Measurements from ENCODE around the gene GGN. TPM values are rescaled to one million over a fixed set of nuclear protein-coding genes. Genes with fewer than 3 reads are reported as not detected.

GGN gene
- total and polyA plus RNA-seq, 2 experiments from 2014 or later: 1.8 to 2.0 TPM

DNA sequence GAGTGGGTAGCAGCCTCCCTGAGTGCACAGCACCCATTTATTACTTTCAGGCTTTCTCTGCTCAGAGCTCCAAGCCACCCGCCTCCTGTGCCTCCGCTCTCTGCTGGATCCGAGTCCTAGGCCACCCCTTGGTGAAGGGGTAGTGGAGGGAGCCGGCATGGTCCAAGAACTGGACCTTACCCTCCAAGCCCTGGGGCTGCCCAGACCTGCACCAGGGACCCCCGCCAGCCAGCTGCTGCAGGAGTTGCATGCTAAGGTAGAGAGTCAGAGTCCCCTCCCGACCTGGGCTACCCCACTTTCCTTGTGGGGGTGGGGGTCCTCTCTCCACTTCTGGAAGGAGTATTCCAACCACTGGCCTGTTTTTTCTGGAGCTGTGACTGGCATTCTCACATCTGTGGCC, 17.0 kb upstream of the GGN start:
- H3F3A ChIP-seq (ENCODE audit: insufficient read depth): 0 out of 2 replicates have a peak, but pooled peaks cover 4% of the 10 kb centered on the region
- H3K9me3 ChIP-seq (ENCODE audit: low read depth): no peaks in the 10 kb centered on the region
- no peak overlapping the region for H3K4me2 ChIP-seq (ENCODE audit: unreplicated experiment)
- TF ChIP-seq EZH2 (IDR thresholded peaks at IDR 0.05; ENCODE audit: insufficient read depth, poor library complexity, severe bottlenecking) (no peak), EZH2phosphoT487 (IDR thresholded peaks at IDR 0.05; ENCODE audit: insufficient read depth, low read depth) (no peak)
- H3K79me2 ChIP-seq (ENCODE audit: insufficient read depth): peaks cover 4% of the 10 kb centered on the region
- H3K9me2 ChIP-seq (ENCODE audit: insufficient read depth): no peaks in the 10 kb centered on the region
- H3K4me1 ChIP-seq (ENCODE audit: insufficient read depth): 0 out of 2 replicates have a peak, but pooled peaks cover 4% of the 10 kb centered on the region
- H3K4me3 ChIP-seq: no peak overlapping the region
- no peak overlapping the region for H3K9ac ChIP-seq
- DNase-seq: no peak
- H4K20me1 ChIP-seq (ENCODE audit: insufficient read depth): no peaks in the 10 kb centered on the region
- H3K27me3 ChIP-seq (replicated peaks; ENCODE audit: insufficient read depth): no peaks in the 10 kb centered on the region
- in situ Hi-C loops (cut with MboI): no loop called here
- 87 to 91% methylated on average over 4 to 6 of the region's 6 CpGs for WGBS, 2 experiments (ENCODE audit: low coverage in 1 of 2, low lambda C conversion rate in 2 of 2, missing lambda C conversion rate in 2 of 2)
- no peaks in the 10 kb centered on the region for H3K36me3 ChIP-seq (ENCODE audit: low read depth)
- H2AFZ ChIP-seq: no peak overlapping the region
- H3K27ac ChIP-seq: no peak overlapping the region

DNA sequence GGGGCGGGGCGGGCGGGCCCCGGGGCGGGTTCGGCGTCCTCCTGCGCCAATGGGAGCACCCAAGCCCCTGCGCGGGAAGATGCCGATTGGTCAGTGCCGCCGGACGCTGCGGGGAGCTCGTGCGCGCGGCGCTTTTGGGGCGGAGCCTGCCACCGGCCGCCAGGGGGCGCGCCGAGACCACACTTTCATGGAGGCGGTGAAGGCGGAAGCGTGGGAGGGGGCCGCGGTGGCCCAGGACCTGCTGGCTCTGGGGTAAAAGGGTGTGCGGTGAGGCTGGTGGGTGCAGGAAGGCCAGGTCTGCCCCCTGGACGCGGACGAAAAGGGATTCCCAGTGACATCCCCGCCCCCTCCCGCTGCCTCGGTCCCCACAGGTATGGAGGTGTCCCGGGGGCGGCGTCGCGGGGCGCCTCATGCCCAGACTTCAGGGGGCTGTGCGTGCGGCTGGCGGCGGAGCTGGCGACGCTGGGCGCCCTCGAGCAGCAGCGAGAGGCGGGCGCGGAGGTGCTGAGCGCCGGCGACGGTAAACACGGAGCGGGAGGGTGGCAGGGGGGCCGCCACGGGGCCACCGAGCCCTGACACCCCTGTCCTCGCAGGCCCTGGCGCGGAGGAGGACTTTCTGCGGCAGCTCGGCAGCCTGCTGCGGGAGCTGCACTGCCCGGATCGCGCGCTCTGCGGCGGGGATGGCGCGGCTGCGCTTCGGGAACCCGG, 15.3 kb upstream of the GGN start, which contains the start of gene FAM98C:
Gene FAM98C (plus strand): TSS at position 127 of the 708 bp plus-strand sequence. CDS start 61 bp downstream, at position 188.
- Histone ChIP-seq H4K20me1 (ENCODE audit: insufficient read depth) (no peaks in the 10 kb centered on the region), H3K79me2 (ENCODE audit: insufficient read depth) (peaks cover 4% of the 10 kb centered on the region), H3F3A (ENCODE audit: insufficient read depth) (no peaks in the 10 kb centered on the region), H3K4me1 (ENCODE audit: insufficient read depth) (0 out of 2 replicates have a peak, but pooled peaks cover 4% of the 10 kb centered on the region), H3K9me2 (ENCODE audit: insufficient read depth) (no peaks in the 10 kb centered on the region), H3K4me2 (ENCODE audit: unreplicated experiment) (peak within 1 kb of the TSS; percentile 82), H3K36me3 (ENCODE audit: low read depth) (no peaks in the 10 kb centered on the region), H2AFZ (peak within 1 kb of the TSS; percentile 90), H3K4me3 (peak within 1 kb of the TSS; percentile 95), H3K27ac (no peak within 1 kb of the TSS), H3K9ac (peak within 1 kb of the TSS; percentile 84), H3K27me3 (replicated peaks; ENCODE audit: insufficient read depth) (no peaks in the 10 kb centered on the region), H3K9me3 (ENCODE audit: low read depth) (no peaks in the 10 kb centered on the region)
- TF ChIP-seq EZH2phosphoT487 (IDR thresholded peaks at IDR 0.05; ENCODE audit: insufficient read depth, low read depth) (no peak), EZH2 (IDR thresholded peaks at IDR 0.05; ENCODE audit: insufficient read depth, poor library complexity, severe bottlenecking) (no peak)
- DNase-seq: peak; percentile 98
- WGBS, 2 experiments (ENCODE audit: low coverage in 1 of 2, low lambda C conversion rate in 2 of 2, missing lambda C conversion rate in 2 of 2): 2% methylated on average over 42 to 64 of the region's 82 CpGs
- in situ Hi-C loops (cut with MboI): no loop called here

DNA sequence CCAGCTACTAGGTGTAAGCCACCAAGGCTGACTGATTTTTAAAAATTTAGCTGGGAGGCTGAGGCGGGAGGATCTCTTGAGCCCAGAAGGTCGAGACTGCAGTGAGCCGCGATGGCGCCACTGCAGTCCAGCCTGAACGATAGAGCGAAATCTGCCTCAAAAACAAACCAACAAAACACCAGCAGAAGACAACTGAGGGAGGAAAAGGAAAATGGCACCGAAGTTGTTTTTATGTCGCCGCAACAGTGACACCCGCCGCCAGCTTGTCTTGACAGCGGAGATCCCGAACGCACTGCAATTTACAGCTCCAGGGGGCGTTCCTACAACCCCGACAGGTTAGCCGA, 14.8 kb upstream of the GGN start:
- no peaks in the 10 kb centered on the region for H3F3A ChIP-seq (ENCODE audit: insufficient read depth)
- in situ Hi-C loops (cut with MboI): no loop called here
- WGBS, 2 experiments (ENCODE audit: low coverage in 1 of 2, low lambda C conversion rate in 2 of 2, missing lambda C conversion rate in 2 of 2): 10 to 12% methylated on average over 18 of the region's 18 CpGs

DNA sequence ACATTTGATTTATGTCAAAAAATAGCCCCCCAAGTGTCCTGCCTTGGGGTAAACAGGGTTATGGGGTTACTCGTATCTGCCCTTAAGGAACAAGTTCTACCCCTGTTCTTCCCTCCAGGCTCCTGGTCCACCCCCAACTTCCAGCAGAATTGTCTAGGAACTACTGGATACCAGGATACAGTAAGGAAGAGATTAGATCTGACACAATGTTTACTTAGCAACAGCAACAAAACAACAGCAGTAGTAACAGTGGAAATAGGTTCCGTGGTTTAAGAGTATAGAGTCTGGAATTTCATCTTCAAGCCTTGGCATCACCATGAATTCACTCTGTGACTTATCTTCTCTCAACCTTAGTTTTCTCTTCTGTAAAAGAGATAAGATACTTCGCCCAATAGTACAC, 13.3 kb upstream of the GGN start:
- no peak for TF ChIP-seq EZH2phosphoT487 (IDR thresholded peaks at IDR 0.05; ENCODE audit: insufficient read depth, low read depth)
- TF ChIP-seq EZH2 (IDR thresholded peaks at IDR 0.05; ENCODE audit: insufficient read depth, poor library complexity, severe bottlenecking): no peak
- Histone ChIP-seq H3K4me1 (ENCODE audit: insufficient read depth) (0 out of 2 replicates have a peak, but pooled peaks cover 4% of the 10 kb centered on the region), H3K9ac (no peak overlapping the region), H2AFZ (no peak overlapping the region), H3K9me2 (ENCODE audit: insufficient read depth) (no peaks in the 10 kb centered on the region), H3K36me3 (ENCODE audit: low read depth) (no peaks in the 10 kb centered on the region), H4K20me1 (ENCODE audit: insufficient read depth) (no peaks in the 10 kb centered on the region), H3F3A (ENCODE audit: insufficient read depth) (no peaks in the 10 kb centered on the region), H3K27me3 (replicated peaks; ENCODE audit: insufficient read depth) (no peaks in the 10 kb centered on the region), H3K4me2 (ENCODE audit: unreplicated experiment) (no peak overlapping the region), H3K79me2 (ENCODE audit: insufficient read depth) (peaks cover 4% of the 10 kb centered on the region), H3K4me3 (no peak overlapping the region), H3K9me3 (ENCODE audit: low read depth) (no peaks in the 10 kb centered on the region), H3K27ac (no peak overlapping the region)
- DNase-seq: peak; percentile 60
- in situ Hi-C loops (cut with MboI): no loop called here
- WGBS, 2 experiments (ENCODE audit: low coverage in 1 of 2, low lambda C conversion rate in 2 of 2, missing lambda C conversion rate in 2 of 2): 93 to 95% methylated on average over 3 of the region's 3 CpGs

More for the DNA sequence above, 14.8 kb upstream of the GGN start:
- no peak for DNase-seq
- Histone ChIP-seq H3K4me1 (ENCODE audit: insufficient read depth) (0 out of 2 replicates have a peak, but pooled peaks cover 4% of the 10 kb centered on the region), H3K4me2 (ENCODE audit: unreplicated experiment) (peak overlapping the region; percentile 7), H3K9me3 (ENCODE audit: low read depth) (no peaks in the 10 kb centered on the region), H4K20me1 (ENCODE audit: insufficient read depth) (no peaks in the 10 kb centered on the region), H3K36me3 (ENCODE audit: low read depth) (no peaks in the 10 kb centered on the region), H3K4me3 (peak overlapping the region; percentile 95), H3K9me2 (ENCODE audit: insufficient read depth) (no peaks in the 10 kb centered on the region), H3K79me2 (ENCODE audit: insufficient read depth) (peaks cover 4% of the 10 kb centered on the region), H3K27ac (no peak overlapping the region), H3K27me3 (replicated peaks; ENCODE audit: insufficient read depth) (no peaks in the 10 kb centered on the region), H3K9ac (no peak overlapping the region), H2AFZ (peak overlapping the region; percentile 47)
- TF ChIP-seq EZH2phosphoT487 (IDR thresholded peaks at IDR 0.05; ENCODE audit: insufficient read depth, low read depth) (no peak), EZH2 (IDR thresholded peaks at IDR 0.05; ENCODE audit: insufficient read depth, poor library complexity, severe bottlenecking) (no peak)
